WTC11 (cell line): Measurements from ENCODE around the gene EYS. TPM values are rescaled to one million over a fixed set of nuclear protein-coding genes. Genes with fewer than 3 reads are reported as not detected.

Experiments
- ATAC-seq: fragments of 200-7000 bp; cut with Tn5 transposase; 2 replicates; pipeline ENCODE4 v1.10.0; 2021; ENCODE audit warnings: mild to moderate bottlenecking, moderate library complexity
- CTCF ChIA-PET: fragments of 300-600 bp; sonication (Branson Sonifier 250); formaldehyde crosslinking; loops from one replicate; lab custom pipeline; 2021; ENCODE audit warnings: antibody characterized with exemption; lab: Charles Lee
- POLR2A ChIA-PET: fragments of 350-600 bp; sonication (Branson Sonifier 250); formaldehyde crosslinking; loops from one replicate; lab custom pipeline; 2021; ENCODE audit warnings: antibody characterized with exemption; lab: Charles Lee
- DNase-seq: peaks from one replicate; pipeline ENCODE4 v3.0.0; 2021; ENCODE audit warnings: low spot score
- H3K27ac Mint-ChIP-seq: 2 replicates; pipeline ENCODE4 v1.8.0; 2021; ENCODE audit warnings: mixed read lengths
- H3K27me3 Mint-ChIP-seq: 2 replicates; pipeline ENCODE4 v1.8.0; 2021; ENCODE audit warnings: low read depth, mild to moderate bottlenecking, moderate library complexity, mixed read lengths
- H3K36me3 Mint-ChIP-seq: 2 replicates; pipeline ENCODE4 v1.8.0; 2021; ENCODE audit warnings: mixed read lengths
- H3K4me1 Mint-ChIP-seq: 2 replicates; pipeline ENCODE4 v1.8.0; 2022; ENCODE audit warnings: mixed read lengths
- H3K4me3 Mint-ChIP-seq: 2 replicates; pipeline ENCODE4 v1.8.0; 2021; ENCODE audit warnings: mild to moderate bottlenecking, moderate library complexity, mixed read lengths
- H3K9me3 Mint-ChIP-seq: 2 replicates; pipeline ENCODE4 v1.8.0; 2021; ENCODE audit warnings: mixed read lengths
- CREB1 ChIP-seq: sonication (generic); formaldehyde crosslinking; IDR thresholded peaks from 2 replicates; pipeline ENCODE4 v1.8.0; 2023; ENCODE audit warnings: mild to moderate bottlenecking, missing genetic modification reagents
- FOXJ3 ChIP-seq: sonication (generic); formaldehyde crosslinking; IDR thresholded peaks from 2 replicates; pipeline ENCODE4 v1.9.0; 2021; ENCODE audit warnings: missing genetic modification reagents, mild to moderate bottlenecking, borderline replicate concordance
- FOXK1 ChIP-seq: sonication (generic); formaldehyde crosslinking; IDR thresholded peaks from 2 replicates; pipeline ENCODE4 v1.8.0; 2022; ENCODE audit warnings: mild to moderate bottlenecking, moderate library complexity, missing genetic modification reagents
- GABPB1 ChIP-seq: sonication (generic); formaldehyde crosslinking; IDR thresholded peaks from 2 replicates; pipeline ENCODE4 v1.8.1; 2023; ENCODE audit warnings: mild to moderate bottlenecking, missing genetic modification reagents
- GRHL2 ChIP-seq: fragments of 250-450 bp; sonication (Bioruptor Pico); IDR thresholded peaks from 2 replicates; pipeline ENCODE4 v1.8.0; 2022; ENCODE audit warnings: mild to moderate bottlenecking, moderate library complexity; ENCODE audit not compliant: insufficient replicate concordance, severe bottlenecking
- GTF2I ChIP-seq: fragments of 250-450 bp; sonication (Bioruptor Pico); conservative IDR thresholded peaks from 2 replicates; pipeline ENCODE4 v1.4.0; 2021; ENCODE audit warnings: mild to moderate bottlenecking
- JAZF1 ChIP-seq: fragments of 250-450 bp; sonication (Bioruptor Pico); IDR thresholded peaks from 2 replicates; pipeline ENCODE4 v1.9.0; 2021; ENCODE audit warnings: moderate library complexity, mild to moderate bottlenecking, inconsistent platforms
- KAT7 ChIP-seq: sonication (generic); formaldehyde crosslinking; IDR thresholded peaks from 2 replicates; pipeline ENCODE4 v1.8.1; 2023; ENCODE audit warnings: missing genetic modification reagents, mild to moderate bottlenecking, borderline replicate concordance
- NFATC4 ChIP-seq: fragments of 250-450 bp; sonication (Bioruptor Pico); IDR thresholded peaks from 2 replicates; pipeline ENCODE4 v1.9.0; 2021; ENCODE audit warnings: mild to moderate bottlenecking
- NFYB ChIP-seq: sonication (generic); formaldehyde crosslinking; conservative IDR thresholded peaks from 2 replicates; pipeline ENCODE4 v1.8.0; 2022; ENCODE audit warnings: low read depth, missing genetic modification reagents
- NR2C2 ChIP-seq: sonication (generic); formaldehyde crosslinking; IDR thresholded peaks from 2 replicates; pipeline ENCODE4 v1.8.0; 2022; ENCODE audit warnings: mild to moderate bottlenecking, missing genetic modification reagents
- NR3C1 ChIP-seq: sonication (generic); formaldehyde crosslinking; conservative IDR thresholded peaks from 2 replicates; pipeline ENCODE4 v1.8.1; 2023; ENCODE audit warnings: low read depth, mild to moderate bottlenecking, missing genetic modification reagents
- SOX15 ChIP-seq: fragments of 250-450 bp; sonication (Bioruptor Pico); IDR thresholded peaks from 2 replicates; pipeline ENCODE4 v1.9.0; 2021; ENCODE audit warnings: mild to moderate bottlenecking
- TEAD4 ChIP-seq: sonication (generic); formaldehyde crosslinking; IDR thresholded peaks from 2 replicates; pipeline ENCODE4 v1.8.0; 2022; ENCODE audit warnings: mild to moderate bottlenecking, missing genetic modification reagents
- TP53 ChIP-seq: sonication (generic); formaldehyde crosslinking; IDR thresholded peaks from 2 replicates; pipeline ENCODE4 v1.8.1; 2023; ENCODE audit warnings: mild to moderate bottlenecking, missing genetic modification reagents
- ZBTB21 ChIP-seq: sonication (generic); formaldehyde crosslinking; IDR thresholded peaks from 2 replicates; pipeline ENCODE4 v1.8.1; 2023; ENCODE audit warnings: mild to moderate bottlenecking, missing genetic modification reagents, borderline replicate concordance
- ZNF232 ChIP-seq: sonication (generic); formaldehyde crosslinking; IDR thresholded peaks from 2 replicates; pipeline ENCODE4 v1.8.0; 2022; ENCODE audit warnings: mild to moderate bottlenecking, missing genetic modification reagents
- total RNA-seq: library from RNA; stranded (reverse); gene quantifications from 3 replicates; pipeline ENCODE4 v1.2.3, GENCODE V29; 2021
- TF ChIP-seq, protein P1 (sequence below): sonication (generic); formaldehyde crosslinking; IDR thresholded peaks from 2 replicates; pipeline ENCODE4 v1.8.0; 2022; ENCODE audit warnings: mild to moderate bottlenecking, missing genetic modification reagents
- TF ChIP-seq, protein P2 (sequence below): sonication (generic); formaldehyde crosslinking; IDR thresholded peaks from 2 replicates; pipeline ENCODE4 v1.8.1; 2023; ENCODE audit warnings: mild to moderate bottlenecking, missing genetic modification reagents
- TF ChIP-seq, protein P3 (sequence below): sonication (generic); formaldehyde crosslinking; IDR thresholded peaks from 2 replicates; pipeline ENCODE4 v1.8.0; 2022; ENCODE audit warnings: missing genetic modification reagents
- TF ChIP-seq, protein P4 (sequence below): fragments of 200-600 bp; IDR thresholded peaks from 2 replicates; pipeline ENCODE4 v1.8.0; 2022; ENCODE audit warnings: antibody characterized with exemption
- TF ChIP-seq, protein P5 (sequence below): sonication (generic); formaldehyde crosslinking; IDR thresholded peaks from 2 replicates; pipeline ENCODE4 v1.8.1; 2023; ENCODE audit warnings: mild to moderate bottlenecking, missing genetic modification reagents, moderate library complexity
- TF ChIP-seq, protein P6 (sequence below): fragments of 250-450 bp; sonication (Bioruptor Pico); IDR thresholded peaks from 2 replicates; pipeline ENCODE4 v2.1.2; 2022; ENCODE audit warnings: mild to moderate bottlenecking, moderate library complexity

EYS gene
- total RNA-seq, 1 experiment from 2014 or later: not detected

DNA sequence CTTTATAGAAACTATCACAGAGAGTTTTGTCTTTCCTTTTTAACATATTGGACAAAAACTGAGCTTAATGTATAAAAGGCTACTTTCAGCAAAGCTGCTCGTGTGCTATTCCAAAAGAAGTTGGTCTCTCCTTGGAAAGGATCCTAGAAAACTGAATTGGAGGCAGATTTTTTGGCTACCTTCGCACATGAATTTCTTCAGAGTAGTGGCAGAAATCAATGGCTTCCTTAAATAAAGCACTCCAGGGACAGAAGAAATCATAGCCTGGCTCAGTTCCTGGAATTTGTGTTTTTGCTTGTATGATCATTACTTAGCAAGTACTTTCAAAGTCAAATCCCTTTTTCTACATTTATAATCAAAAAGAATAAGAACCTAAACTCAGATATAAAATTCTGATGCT, 1291.1 kb downstream of the EYS start:
- H3K4me3 Mint-ChIP-seq: no peak overlapping the region
- H3K27ac Mint-ChIP-seq: no peak overlapping the region
- H3K27me3 Mint-ChIP-seq: peaks cover 3% of the 10 kb centered on the region; the same call in 1 of the 2 replicates
- POLR2A ChIA-PET: no interaction called here
- peaks cover 33% of the 10 kb centered on the region for H3K36me3 Mint-ChIP-seq
- TF ChIP-seq KAT7 (CRISPR knock-in tag) (no peak), ZNF232 (CRISPR knock-in tag) (no peak), NFYB (CRISPR knock-in tag) (no peak)
- TF ChIP-seq, protein P1, sequence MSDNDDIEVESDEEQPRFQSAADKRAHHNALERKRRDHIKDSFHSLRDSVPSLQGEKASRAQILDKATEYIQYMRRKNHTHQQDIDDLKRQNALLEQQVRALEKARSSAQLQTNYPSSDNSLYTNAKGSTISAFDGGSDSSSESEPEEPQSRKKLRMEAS (CRISPR knock-in tag): no peak
- TF ChIP-seq, all 79 proteins: peak for 0
- CTCF ChIA-PET: no interaction called here
- no peak for ATAC-seq
- DNase-seq: no peak
- peaks cover 65% of the 10 kb centered on the region for H3K9me3 Mint-ChIP-seq
- H3K4me1 Mint-ChIP-seq: no peaks in the 10 kb centered on the region

DNA sequence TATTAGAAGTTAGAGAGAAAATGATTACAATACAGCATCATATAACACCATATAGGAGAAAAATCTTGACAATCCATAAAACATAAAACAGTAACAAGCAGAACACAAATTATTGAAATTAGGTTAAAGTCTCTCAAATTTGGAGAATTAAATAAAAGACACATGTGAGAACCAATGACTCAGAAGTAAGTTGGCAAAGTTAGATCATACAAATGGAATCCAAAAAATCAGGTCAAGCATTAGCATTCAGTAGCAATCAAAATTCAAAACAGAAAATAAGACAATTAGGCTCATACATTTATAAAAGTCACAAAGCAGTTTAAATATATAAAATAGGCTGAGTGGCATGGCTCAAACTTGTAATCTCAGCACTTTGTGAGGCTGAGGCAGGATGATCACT, 1295.8 kb downstream of the EYS start:
- TF ChIP-seq CREB1 (CRISPR knock-in tag) (no peak), NR3C1 (CRISPR knock-in tag) (no peak), TEAD4 (CRISPR knock-in tag) (no peak), ZBTB21 (no peak), NFATC4 (CRISPR knock-in tag) (no peak), JAZF1 (CRISPR knock-in tag) (no peak), FOXK1 (CRISPR knock-in tag) (no peak), GRHL2 (no peak), FOXJ3 (CRISPR knock-in tag) (no peak)
- TF ChIP-seq, protein P2, sequence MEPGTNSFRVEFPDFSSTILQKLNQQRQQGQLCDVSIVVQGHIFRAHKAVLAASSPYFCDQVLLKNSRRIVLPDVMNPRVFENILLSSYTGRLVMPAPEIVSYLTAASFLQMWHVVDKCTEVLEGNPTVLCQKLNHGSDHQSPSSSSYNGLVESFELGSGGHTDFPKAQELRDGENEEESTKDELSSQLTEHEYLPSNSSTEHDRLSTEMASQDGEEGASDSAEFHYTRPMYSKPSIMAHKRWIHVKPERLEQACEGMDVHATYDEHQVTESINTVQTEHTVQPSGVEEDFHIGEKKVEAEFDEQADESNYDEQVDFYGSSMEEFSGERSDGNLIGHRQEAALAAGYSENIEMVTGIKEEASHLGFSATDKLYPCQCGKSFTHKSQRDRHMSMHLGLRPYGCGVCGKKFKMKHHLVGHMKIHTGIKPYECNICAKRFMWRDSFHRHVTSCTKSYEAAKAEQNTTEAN (CRISPR knock-in tag): no peak
- ATAC-seq (no peak), DNase-seq (no peak)
- Mint-ChIP-seq H3K4me3 (no peak overlapping the region), H3K4me1 (no peaks in the 10 kb centered on the region), H3K36me3 (peaks cover 15% of the 10 kb centered on the region), H3K27me3 (no peaks in the 10 kb centered on the region; the same call in 1 of the 2 replicates), H3K27ac (no peak overlapping the region), H3K9me3 (peaks cover 59% of the 10 kb centered on the region)
- CTCF ChIA-PET: no interaction called here
- POLR2A ChIA-PET: no interaction called here

DNA sequence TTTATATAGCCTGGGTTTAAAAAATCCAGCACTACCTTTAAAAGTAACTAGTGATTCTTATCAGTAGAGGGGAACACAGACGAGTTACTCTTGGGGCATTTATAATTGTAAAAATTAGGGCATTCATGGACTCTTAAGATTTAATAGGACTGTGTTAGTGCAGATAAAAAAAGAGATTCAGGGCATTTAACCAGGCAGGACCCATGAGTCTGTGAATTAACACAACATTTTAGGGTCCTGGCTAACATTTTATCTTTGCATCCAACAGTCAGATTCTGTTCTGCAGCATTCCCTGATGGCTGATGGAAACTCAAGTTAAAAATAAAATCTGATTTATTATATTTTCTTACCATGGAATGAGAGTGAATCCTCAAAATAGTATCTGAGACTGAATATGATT, 1297.1 kb downstream of the EYS start:
- ChIA-PET CTCF (no interaction called here), POLR2A (no interaction called here)
- Mint-ChIP-seq H3K9me3 (peaks cover 60% of the 10 kb centered on the region), H3K36me3 (peaks cover 15% of the 10 kb centered on the region), H3K4me1 (no peaks in the 10 kb centered on the region), H3K27ac (no peak overlapping the region), H3K27me3 (no peaks in the 10 kb centered on the region; the same call in 1 of the 2 replicates), H3K4me3 (no peak overlapping the region)
- TF ChIP-seq, protein P3, sequence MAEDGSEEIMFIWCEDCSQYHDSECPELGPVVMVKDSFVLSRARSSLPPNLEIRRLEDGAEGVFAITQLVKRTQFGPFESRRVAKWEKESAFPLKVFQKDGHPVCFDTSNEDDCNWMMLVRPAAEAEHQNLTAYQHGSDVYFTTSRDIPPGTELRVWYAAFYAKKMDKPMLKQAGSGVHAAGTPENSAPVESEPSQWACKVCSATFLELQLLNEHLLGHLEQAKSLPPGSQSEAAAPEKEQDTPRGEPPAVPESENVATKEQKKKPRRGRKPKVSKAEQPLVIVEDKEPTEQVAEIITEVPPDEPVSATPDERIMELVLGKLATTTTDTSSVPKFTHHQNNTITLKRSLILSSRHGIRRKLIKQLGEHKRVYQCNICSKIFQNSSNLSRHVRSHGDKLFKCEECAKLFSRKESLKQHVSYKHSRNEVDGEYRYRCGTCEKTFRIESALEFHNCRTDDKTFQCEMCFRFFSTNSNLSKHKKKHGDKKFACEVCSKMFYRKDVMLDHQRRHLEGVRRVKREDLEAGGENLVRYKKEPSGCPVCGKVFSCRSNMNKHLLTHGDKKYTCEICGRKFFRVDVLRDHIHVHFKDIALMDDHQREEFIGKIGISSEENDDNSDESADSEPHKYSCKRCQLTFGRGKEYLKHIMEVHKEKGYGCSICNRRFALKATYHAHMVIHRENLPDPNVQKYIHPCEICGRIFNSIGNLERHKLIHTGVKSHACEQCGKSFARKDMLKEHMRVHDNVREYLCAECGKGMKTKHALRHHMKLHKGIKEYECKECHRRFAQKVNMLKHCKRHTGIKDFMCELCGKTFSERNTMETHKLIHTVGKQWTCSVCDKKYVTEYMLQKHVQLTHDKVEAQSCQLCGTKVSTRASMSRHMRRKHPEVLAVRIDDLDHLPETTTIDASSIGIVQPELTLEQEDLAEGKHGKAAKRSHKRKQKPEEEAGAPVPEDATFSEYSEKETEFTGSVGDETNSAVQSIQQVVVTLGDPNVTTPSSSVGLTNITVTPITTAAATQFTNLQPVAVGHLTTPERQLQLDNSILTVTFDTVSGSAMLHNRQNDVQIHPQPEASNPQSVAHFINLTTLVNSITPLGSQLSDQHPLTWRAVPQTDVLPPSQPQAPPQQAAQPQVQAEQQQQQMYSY: no peak
- no peak for TF ChIP-seq NR2C2
- DNase-seq (no peak), ATAC-seq (no peak)

DNA sequence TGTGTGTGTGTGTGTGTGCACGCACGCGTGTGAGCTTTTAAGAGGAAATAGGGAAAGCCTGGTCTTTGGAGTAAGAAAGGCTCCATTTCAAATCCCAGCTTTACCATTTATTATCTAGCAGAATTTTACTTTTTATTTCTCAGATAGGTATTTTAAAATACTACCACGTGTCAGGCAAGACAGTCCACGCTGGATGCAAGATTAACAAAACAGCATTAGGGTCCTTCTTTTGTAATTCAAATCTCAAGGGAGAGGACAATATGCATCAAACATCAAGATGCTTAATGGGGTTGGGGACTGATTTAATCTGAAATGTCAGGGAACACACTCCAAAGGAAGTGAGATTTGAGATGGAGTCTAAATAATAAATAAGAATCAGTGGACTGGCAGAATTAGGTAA, 1302.6 kb downstream of the EYS start:
- Mint-ChIP-seq H3K27ac (no peak overlapping the region), H3K9me3 (peaks cover 41% of the 10 kb centered on the region), H3K4me1 (no peaks in the 10 kb centered on the region), H3K36me3 (peaks cover 13% of the 10 kb centered on the region), H3K4me3 (no peak overlapping the region), H3K27me3 (no peaks in the 10 kb centered on the region; the same call in 1 of the 2 replicates)
- DNase-seq (no peak), ATAC-seq (no peak)
- ChIA-PET CTCF (no interaction called here), POLR2A (no interaction called here)
- TF ChIP-seq GABPB1 (CRISPR knock-in tag): no peak
- TF ChIP-seq, protein P4, sequence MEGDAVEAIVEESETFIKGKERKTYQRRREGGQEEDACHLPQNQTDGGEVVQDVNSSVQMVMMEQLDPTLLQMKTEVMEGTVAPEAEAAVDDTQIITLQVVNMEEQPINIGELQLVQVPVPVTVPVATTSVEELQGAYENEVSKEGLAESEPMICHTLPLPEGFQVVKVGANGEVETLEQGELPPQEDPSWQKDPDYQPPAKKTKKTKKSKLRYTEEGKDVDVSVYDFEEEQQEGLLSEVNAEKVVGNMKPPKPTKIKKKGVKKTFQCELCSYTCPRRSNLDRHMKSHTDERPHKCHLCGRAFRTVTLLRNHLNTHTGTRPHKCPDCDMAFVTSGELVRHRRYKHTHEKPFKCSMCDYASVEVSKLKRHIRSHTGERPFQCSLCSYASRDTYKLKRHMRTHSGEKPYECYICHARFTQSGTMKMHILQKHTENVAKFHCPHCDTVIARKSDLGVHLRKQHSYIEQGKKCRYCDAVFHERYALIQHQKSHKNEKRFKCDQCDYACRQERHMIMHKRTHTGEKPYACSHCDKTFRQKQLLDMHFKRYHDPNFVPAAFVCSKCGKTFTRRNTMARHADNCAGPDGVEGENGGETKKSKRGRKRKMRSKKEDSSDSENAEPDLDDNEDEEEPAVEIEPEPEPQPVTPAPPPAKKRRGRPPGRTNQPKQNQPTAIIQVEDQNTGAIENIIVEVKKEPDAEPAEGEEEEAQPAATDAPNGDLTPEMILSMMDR: no peak
- TF ChIP-seq, protein P5, sequence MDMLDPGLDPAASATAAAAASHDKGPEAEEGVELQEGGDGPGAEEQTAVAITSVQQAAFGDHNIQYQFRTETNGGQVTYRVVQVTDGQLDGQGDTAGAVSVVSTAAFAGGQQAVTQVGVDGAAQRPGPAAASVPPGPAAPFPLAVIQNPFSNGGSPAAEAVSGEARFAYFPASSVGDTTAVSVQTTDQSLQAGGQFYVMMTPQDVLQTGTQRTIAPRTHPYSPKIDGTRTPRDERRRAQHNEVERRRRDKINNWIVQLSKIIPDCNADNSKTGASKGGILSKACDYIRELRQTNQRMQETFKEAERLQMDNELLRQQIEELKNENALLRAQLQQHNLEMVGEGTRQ (CRISPR knock-in tag): no peak
- TF ChIP-seq GTF2I (CRISPR knock-in tag): no peak
- TF ChIP-seq, protein P6, sequence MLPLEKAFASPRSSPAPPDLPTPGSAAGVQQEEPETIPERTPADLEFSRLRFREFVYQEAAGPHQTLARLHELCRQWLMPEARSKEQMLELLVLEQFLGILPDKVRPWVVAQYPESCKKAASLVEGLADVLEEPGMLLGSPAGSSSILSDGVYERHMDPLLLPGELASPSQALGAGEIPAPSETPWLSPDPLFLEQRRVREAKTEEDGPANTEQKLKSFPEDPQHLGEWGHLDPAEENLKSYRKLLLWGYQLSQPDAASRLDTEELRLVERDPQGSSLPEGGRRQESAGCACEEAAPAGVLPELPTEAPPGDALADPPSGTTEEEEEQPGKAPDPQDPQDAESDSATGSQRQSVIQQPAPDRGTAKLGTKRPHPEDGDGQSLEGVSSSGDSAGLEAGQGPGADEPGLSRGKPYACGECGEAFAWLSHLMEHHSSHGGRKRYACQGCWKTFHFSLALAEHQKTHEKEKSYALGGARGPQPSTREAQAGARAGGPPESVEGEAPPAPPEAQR (CRISPR knock-in tag): no peak
- TF ChIP-seq TP53 (CRISPR knock-in tag): no peak
- no peak for TF ChIP-seq SOX15 (CRISPR knock-in tag)
